ENCODE results near the gene IFT122. TPM values are rescaled to one million over a fixed set of nuclear protein-coding genes. Genes with fewer than 3 reads are reported as not detected.
"Not testable (repeated sequence)": the region's sequence is repeated elsewhere in the genome, so short reads cannot be mapped to it uniquely, and the experiment has no call there.

The IFT122 gene
- total RNA-seq, 1 donor from 2014 or later = 51.1 TPM

GRCh38 chr3:129514110-129514509 is 74.1 kb downstream of the IFT122 start:
- DNase-seq (ENCODE audit: low spot score in 2 of 2) = no peak
- Histone ChIP-seq H3K4me1 (no peaks in the 10 kb centered on the region), H3K36me3 (peaks cover 25 to 53% of the 10 kb centered on the region in 2 donors), H3K4me3 (no peak overlapping the region), H3K27ac (no peak overlapping the region), H3K9me3 (no peaks in the 10 kb centered on the region), H3K27me3 (no peaks in the 10 kb centered on the region)
- intact Hi-C loops (cut with DNase I) = no loop called here
- no peak for TF ChIP-seq CTCF (IDR thresholded peaks at IDR 0.05)

GRCh38 chr3:129514563-129514962 is 74.5 kb downstream of the IFT122 start:
- no peaks in the 10 kb centered on the region for H3K27me3 ChIP-seq
- no peak for DNase-seq (ENCODE audit: low spot score in 2 of 2)
- no peaks in the 10 kb centered on the region for H3K4me1 ChIP-seq
- H3K36me3 ChIP-seq = peaks cover 30 to 57% of the 10 kb centered on the region in 2 donors
- no peak overlapping the region for H3K27ac ChIP-seq
- intact Hi-C loops (cut with DNase I) = no loop called here
- no peak for TF ChIP-seq CTCF (IDR thresholded peaks at IDR 0.05)
- no peak overlapping the region for H3K4me3 ChIP-seq
- no peaks in the 10 kb centered on the region for H3K9me3 ChIP-seq

- H3K27ac ChIP-seq; H3K27me3 ChIP-seq; H3K4me1 ChIP-seq; H3K4me3 ChIP-seq; H3K9me3 ChIP-seq; DNase-seq (ENCODE audit: low spot score in 2 of 2); intact Hi-C loops (cut with DNase I): not testable (repeated sequence)
- H3K36me3 ChIP-seq = peaks cover 34 to 62% of the 10 kb centered on the region in 2 donors
Observed at GRCh38 chr3:129515108-129515820, 75.2 kb downstream of the IFT122 start.

GRCh38 chr3:129515821-129516432 is 75.9 kb downstream of the IFT122 start:
- H3K4me1 ChIP-seq; DNase-seq (ENCODE audit: low spot score in 2 of 2); H3K4me3 ChIP-seq; intact Hi-C loops (cut with DNase I); H3K9me3 ChIP-seq; H3K27ac ChIP-seq; H3K27me3 ChIP-seq: not testable (repeated sequence)
- peaks cover 34 to 62% of the 10 kb centered on the region in 2 donors for H3K36me3 ChIP-seq

GRCh38 chr3:129517516-129517915 is 77.5 kb downstream of the IFT122 start:
- peaks cover 32 to 55% of the 10 kb centered on the region in 2 donors for H3K36me3 ChIP-seq

GRCh38 chr3:129518038-129518561 is 78.1 kb downstream of the IFT122 start:
- no peak overlapping the region for H3K4me3 ChIP-seq
- no peaks in the 10 kb centered on the region for H3K27me3 ChIP-seq
- H3K36me3 ChIP-seq = peaks cover 26 to 49% of the 10 kb centered on the region in 2 donors
- no peaks in the 10 kb centered on the region for H3K9me3 ChIP-seq
- no peak for DNase-seq (ENCODE audit: low spot score in 2 of 2)
- H3K27ac ChIP-seq = no peak overlapping the region
- intact Hi-C loops (cut with DNase I) = no loop called here
- TF ChIP-seq CTCF (IDR thresholded peaks at IDR 0.05) = no peak
- H3K4me1 ChIP-seq = no peaks in the 10 kb centered on the region

More at GRCh38 chr3:129517516-129517915, 77.5 kb downstream of the IFT122 start:
- intact Hi-C loops (cut with DNase I) = no loop called here
- no peak for DNase-seq (ENCODE audit: low spot score in 2 of 2)
- H3K4me1 ChIP-seq = no peaks in the 10 kb centered on the region
- no peaks in the 10 kb centered on the region for H3K9me3 ChIP-seq
- TF ChIP-seq CTCF (IDR thresholded peaks at IDR 0.05) = no peak
- H3K27ac ChIP-seq = no peak overlapping the region
- H3K4me3 ChIP-seq = no peak overlapping the region
- no peaks in the 10 kb centered on the region for H3K27me3 ChIP-seq

Data from ascending aorta (tissue), 2 donors.